ENCODE measurements around the gene GATAD2B. TPM values are rescaled to one million over a fixed set of nuclear protein-coding genes. Genes with fewer than 3 reads are reported as not detected.
"Not testable (repeated sequence)": the region's sequence is repeated elsewhere in the genome, so short reads cannot be mapped to it uniquely, and the experiment has no call there.

GATAD2B gene
- total RNA-seq, 1 experiment from 2014 or later = 46.9 TPM

DNA sequence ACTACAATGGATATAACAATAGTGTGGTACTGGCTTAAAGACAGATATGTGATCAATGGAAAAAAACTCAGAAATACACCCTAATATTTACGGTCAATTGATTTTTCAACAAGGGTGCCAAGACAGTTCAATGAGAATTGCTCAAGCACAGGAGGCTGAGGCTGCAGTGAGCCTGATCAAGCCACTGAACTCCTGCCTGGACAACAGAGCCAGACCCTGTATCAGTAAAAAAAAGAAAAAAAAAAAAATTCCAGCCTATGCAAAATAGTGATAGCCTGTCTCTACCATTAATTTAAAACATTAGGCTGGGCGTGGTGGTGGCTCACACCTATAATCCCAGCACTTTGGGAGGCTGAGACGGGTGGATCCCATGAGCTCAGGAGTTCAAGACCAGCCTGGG is 77.6 kb downstream of the GATAD2B start (continued):
- TF ChIP-seq, protein P1, sequence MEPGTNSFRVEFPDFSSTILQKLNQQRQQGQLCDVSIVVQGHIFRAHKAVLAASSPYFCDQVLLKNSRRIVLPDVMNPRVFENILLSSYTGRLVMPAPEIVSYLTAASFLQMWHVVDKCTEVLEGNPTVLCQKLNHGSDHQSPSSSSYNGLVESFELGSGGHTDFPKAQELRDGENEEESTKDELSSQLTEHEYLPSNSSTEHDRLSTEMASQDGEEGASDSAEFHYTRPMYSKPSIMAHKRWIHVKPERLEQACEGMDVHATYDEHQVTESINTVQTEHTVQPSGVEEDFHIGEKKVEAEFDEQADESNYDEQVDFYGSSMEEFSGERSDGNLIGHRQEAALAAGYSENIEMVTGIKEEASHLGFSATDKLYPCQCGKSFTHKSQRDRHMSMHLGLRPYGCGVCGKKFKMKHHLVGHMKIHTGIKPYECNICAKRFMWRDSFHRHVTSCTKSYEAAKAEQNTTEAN (CRISPR knock-in tag; IDR thresholded peaks at IDR 0.05) = no peak

- H3K4me1 Mint-ChIP-seq; H3K9me3 Mint-ChIP-seq; H3K27ac Mint-ChIP-seq; H3K27me3 Mint-ChIP-seq (ENCODE audit: low read depth); H3K36me3 Mint-ChIP-seq; ATAC-seq; POLR2A ChIA-PET; H3K4me3 Mint-ChIP-seq; DNase-seq (ENCODE audit: low spot score): not testable (repeated sequence)
- CTCF ChIA-PET = interaction anchor here (0.9 kb wide), 1 partner anchor 78 kb away, joined by 3 read pairs; the partner anchor contains the start of gene GATAD2B
Observed at GRCh38 chr1:153844349-153844748, 78.4 kb downstream of the GATAD2B start.

DNA sequence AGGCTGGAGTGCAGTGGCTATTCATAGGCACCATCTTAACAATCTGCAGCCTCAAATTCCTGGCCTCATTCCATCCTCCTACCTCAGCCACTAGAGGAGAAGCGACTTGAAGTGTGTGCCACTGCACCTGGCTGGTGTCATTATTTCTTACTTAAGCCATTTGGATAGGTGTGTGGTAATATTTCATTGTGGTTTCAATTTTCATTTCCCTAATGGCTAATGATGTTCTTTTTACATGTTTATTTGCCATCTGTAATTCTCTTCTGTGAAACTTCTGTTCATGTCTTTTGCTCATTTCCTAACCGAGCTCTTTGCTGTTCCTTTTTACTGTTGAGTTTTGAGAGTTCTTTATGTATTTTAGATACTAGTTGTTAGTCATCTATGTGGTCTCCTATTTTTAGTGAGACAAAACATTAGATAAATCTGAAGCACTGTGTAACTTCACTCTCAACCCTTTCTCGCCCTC is 80.7 kb downstream of the GATAD2B start:
- CTCF ChIA-PET = no interaction called here
- ATAC-seq = no peak

More for the DNA sequence above, 80.7 kb downstream of the GATAD2B start:
- Mint-ChIP-seq H3K4me1 (no peaks in the 10 kb centered on the region), H3K27ac (no peak overlapping the region), H3K9me3 (no peaks in the 10 kb centered on the region), H3K36me3 (no peaks in the 10 kb centered on the region), H3K4me3 (no peak overlapping the region), H3K27me3 (ENCODE audit: low read depth) (no peaks in the 10 kb centered on the region)
- no peak for DNase-seq (ENCODE audit: low spot score)
- TF ChIP-seq E2F1 (CRISPR knock-in tag; IDR thresholded peaks at IDR 0.05) (no peak), SP1 (CRISPR knock-in tag; conservative IDR thresholded peaks at IDR 0.05) (no peak), KAT7 (CRISPR knock-in tag; IDR thresholded peaks at IDR 0.05; ENCODE audit: borderline replicate concordance) (no peak), RORB (CRISPR knock-in tag; IDR thresholded peaks at IDR 0.05) (no peak), CDX4 (CRISPR knock-in tag; IDR thresholded peaks at IDR 0.05; ENCODE audit: borderline replicate concordance) (no peak), ZNF317 (CRISPR knock-in tag; IDR thresholded peaks at IDR 0.05; ENCODE audit: borderline replicate concordance, low read depth) (no peak), AFF4 (CRISPR knock-in tag; IDR thresholded peaks at IDR 0.05; ENCODE audit: borderline replicate concordance) (no peak), TEAD4 (CRISPR knock-in tag; IDR thresholded peaks at IDR 0.05) (no peak), ARID4B (CRISPR knock-in tag; IDR thresholded peaks at IDR 0.05; ENCODE audit: borderline replicate concordance) (no peak), ELF4 (CRISPR knock-in tag; IDR thresholded peaks at IDR 0.05; ENCODE audit: low read depth) (no peak), JUN (CRISPR knock-in tag; IDR thresholded peaks at IDR 0.05) (no peak), ZNF396 (CRISPR knock-in tag; IDR thresholded peaks at IDR 0.05; ENCODE audit: borderline replicate concordance) (no peak)
- TF ChIP-seq, protein P2, sequence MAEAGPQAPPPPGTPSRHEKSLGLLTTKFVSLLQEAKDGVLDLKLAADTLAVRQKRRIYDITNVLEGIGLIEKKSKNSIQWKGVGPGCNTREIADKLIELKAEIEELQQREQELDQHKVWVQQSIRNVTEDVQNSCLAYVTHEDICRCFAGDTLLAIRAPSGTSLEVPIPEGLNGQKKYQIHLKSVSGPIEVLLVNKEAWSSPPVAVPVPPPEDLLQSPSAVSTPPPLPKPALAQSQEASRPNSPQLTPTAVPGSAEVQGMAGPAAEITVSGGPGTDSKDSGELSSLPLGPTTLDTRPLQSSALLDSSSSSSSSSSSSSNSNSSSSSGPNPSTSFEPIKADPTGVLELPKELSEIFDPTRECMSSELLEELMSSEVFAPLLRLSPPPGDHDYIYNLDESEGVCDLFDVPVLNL (CRISPR knock-in tag; IDR thresholded peaks at IDR 0.05; ENCODE audit: borderline replicate concordance, low read depth) = no peak
- TF ChIP-seq, protein P3, sequence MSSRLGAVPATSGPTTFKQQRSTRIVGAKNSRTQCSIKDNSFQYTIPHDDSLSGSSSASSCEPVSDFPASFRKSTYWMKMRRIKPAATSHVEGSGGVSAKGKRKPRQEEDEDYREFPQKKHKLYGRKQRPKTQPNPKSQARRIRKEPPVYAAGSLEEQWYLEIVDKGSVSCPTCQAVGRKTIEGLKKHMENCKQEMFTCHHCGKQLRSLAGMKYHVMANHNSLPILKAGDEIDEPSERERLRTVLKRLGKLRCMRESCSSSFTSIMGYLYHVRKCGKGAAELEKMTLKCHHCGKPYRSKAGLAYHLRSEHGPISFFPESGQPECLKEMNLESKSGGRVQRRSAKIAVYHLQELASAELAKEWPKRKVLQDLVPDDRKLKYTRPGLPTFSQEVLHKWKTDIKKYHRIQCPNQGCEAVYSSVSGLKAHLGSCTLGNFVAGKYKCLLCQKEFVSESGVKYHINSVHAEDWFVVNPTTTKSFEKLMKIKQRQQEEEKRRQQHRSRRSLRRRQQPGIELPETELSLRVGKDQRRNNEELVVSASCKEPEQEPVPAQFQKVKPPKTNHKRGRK (CRISPR knock-in tag; IDR thresholded peaks at IDR 0.05; ENCODE audit: borderline replicate concordance) = no peak
- POLR2A ChIA-PET = no interaction called here

All from WTC11 (cell line).